ENCODE results near the gene TMEM106B. TPM values are rescaled to one million over a fixed set of nuclear protein-coding genes. Genes with fewer than 3 reads are reported as not detected.

Gene TMEM106B
- total and polyA plus RNA-seq, 10 of the 15 experiments (the other 5 are each of a cell fraction or from before 2014, with no cell fraction given) = 3.7 to 21.2 (median 12.3) TPM

DNA sequence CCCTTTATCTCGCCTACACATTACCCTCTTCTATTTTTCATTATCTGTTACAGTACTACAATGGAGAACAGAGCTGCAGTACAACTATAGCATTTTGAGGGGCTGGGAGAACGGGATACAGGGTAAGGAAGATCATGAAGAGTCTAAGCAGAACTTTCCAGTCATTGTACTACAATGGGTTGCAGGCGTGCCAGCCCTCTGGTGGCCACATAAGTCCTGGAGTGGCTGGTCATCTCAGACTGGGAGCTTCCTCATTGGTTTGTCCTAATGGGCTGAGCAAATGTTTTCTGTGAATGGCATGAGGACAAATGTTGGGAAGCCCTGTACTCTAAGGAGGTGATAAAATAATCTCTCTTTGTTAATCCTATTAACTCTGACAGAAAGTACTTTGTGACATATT, 33.0 kb downstream of the TMEM106B start:
- ChIA-PET CTCF (no interaction called here), RAD21 (ENCODE audit: unreplicated experiment) (no interaction called here), SMC1A (ENCODE audit: uncharacterized antibody, unreplicated experiment) (no interaction called here), POLR2A (no interaction called here)
- H3K36me3 ChIP-seq (ENCODE audit: control insufficient read depth in 2 of 2, insufficient read depth in 2 of 2, low read length in 1 of 2) = no peaks in the 10 kb centered on the region
- in situ Hi-C loops (cut with MboI) (no loop called here), intact Hi-C loops (cut with micrococcal nuclease; ENCODE audit: unreplicated experiment) (no loop called here)
- no peaks in the 10 kb centered on the region for H3K4me1 ChIP-seq (ENCODE audit: control insufficient read depth, insufficient read depth, low read length)
- H3K79me2 ChIP-seq (ENCODE audit: control insufficient read depth, insufficient read depth, low read length) = no peaks in the 10 kb centered on the region
- no TSS peak for BruUV-seq (replicated peaks)
- H3K9me3 ChIP-seq (replicated peaks; ENCODE audit: control insufficient read depth, insufficient read depth, low read length) = no peaks in the 10 kb centered on the region
- peak; percentile 69 for ATAC-seq
- no peak for DNase-seq (ENCODE audit: low read depth, low spot score)
- H3K27ac ChIP-seq (ENCODE audit: control insufficient read depth, insufficient read depth) = no peak overlapping the region
- FAIRE-seq = no peak
- no peak overlapping the region for H3K4me2 ChIP-seq (ENCODE audit: control insufficient read depth, insufficient read depth)
- H3K4me3 ChIP-seq = no peak overlapping the region
- 40% methylated on average over 3 of the region's 3 CpGs for WGBS (ENCODE audit: insufficient coverage, insufficient replicate concordance, low lambda C conversion rate, missing lambda C conversion rate)
- no peaks in the 10 kb centered on the region for H4K20me1 ChIP-seq (ENCODE audit: control insufficient read depth, insufficient read depth)
- no peak overlapping the region for H2AFZ ChIP-seq (ENCODE audit: control insufficient read depth, low read depth, low read length)
- TF ChIP-seq, protein P1, sequence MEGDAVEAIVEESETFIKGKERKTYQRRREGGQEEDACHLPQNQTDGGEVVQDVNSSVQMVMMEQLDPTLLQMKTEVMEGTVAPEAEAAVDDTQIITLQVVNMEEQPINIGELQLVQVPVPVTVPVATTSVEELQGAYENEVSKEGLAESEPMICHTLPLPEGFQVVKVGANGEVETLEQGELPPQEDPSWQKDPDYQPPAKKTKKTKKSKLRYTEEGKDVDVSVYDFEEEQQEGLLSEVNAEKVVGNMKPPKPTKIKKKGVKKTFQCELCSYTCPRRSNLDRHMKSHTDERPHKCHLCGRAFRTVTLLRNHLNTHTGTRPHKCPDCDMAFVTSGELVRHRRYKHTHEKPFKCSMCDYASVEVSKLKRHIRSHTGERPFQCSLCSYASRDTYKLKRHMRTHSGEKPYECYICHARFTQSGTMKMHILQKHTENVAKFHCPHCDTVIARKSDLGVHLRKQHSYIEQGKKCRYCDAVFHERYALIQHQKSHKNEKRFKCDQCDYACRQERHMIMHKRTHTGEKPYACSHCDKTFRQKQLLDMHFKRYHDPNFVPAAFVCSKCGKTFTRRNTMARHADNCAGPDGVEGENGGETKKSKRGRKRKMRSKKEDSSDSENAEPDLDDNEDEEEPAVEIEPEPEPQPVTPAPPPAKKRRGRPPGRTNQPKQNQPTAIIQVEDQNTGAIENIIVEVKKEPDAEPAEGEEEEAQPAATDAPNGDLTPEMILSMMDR (IDR thresholded peaks at IDR 0.05 in 2 of 3, conservative IDR thresholded peaks at IDR 0.05 in 1 of 3; ENCODE audit: control insufficient read depth in 2 of 3, extremely low read depth in 1 of 3, insufficient read depth in 1 of 3, low read depth in 3 of 3, low read length in 3 of 3) = peak in 2 of 3 experiments; percentile 11 to 18; a peak in 2 of 6 replicates
- no peak for TF ChIP-seq RAD51 (IDR thresholded peaks at IDR 0.05)
- TF ChIP-seq, protein P2, sequence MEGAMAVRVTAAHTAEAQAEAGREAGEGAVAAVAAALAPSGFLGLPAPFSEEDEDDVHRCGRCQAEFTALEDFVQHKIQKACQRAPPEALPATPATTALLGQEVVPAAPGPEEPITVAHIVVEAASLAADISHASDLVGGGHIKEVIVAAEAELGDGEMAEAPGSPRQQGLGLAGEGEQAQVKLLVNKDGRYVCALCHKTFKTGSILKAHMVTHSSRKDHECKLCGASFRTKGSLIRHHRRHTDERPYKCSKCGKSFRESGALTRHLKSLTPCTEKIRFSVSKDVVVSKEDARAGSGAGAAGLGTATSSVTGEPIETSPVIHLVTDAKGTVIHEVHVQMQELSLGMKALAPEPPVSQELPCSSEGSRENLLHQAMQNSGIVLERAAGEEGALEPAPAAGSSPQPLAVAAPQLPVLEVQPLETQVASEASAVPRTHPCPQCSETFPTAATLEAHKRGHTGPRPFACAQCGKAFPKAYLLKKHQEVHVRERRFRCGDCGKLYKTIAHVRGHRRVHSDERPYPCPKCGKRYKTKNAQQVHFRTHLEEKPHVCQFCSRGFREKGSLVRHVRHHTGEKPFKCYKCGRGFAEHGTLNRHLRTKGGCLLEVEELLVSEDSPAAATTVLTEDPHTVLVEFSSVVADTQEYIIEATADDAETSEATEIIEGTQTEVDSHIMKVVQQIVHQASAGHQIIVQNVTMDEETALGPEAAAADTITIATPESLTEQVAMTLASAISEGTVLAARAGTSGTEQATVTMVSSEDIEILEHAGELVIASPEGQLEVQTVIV (IDR thresholded peaks at IDR 0.05; ENCODE audit: borderline replicate concordance, partially characterized antibody) = no peak
- H3K9ac ChIP-seq (ENCODE audit: control insufficient read depth, insufficient read depth, low read length) = no peak overlapping the region
- H3K27me3 ChIP-seq (replicated peaks in 1 of 2; ENCODE audit: control insufficient read depth in 2 of 2, insufficient read depth in 2 of 2, low read length in 1 of 2) = no peaks in the 10 kb centered on the region; a peak in 1 of 4 replicates
